Measurements from ENCODE around the gene CAMK2A.

- no peak for TF ChIP-seq CTCF (IDR thresholded peaks at IDR 0.05)
- no peak for TF ChIP-seq POLR2A (IDR thresholded peaks at IDR 0.05)
Measured at GRCh38 chr5:150189728-150190502, 99.7 kb downstream of the CAMK2A start, which contains the start of gene SLC6A7.

Data from testis (tissue), 2 donors.